MCF 10A (cell line): ENCODE results near the gene LMO7. TPM values are rescaled to one million over a fixed set of nuclear protein-coding genes. Genes with fewer than 3 reads are reported as not detected.

ENCODE experiments used
- BruUV-seq: library from RNA; stranded (reverse); fragments of 400-500 nt; replicated peaks from 2 replicates; lab custom pipeline; 2021; lab: Mats Ljungman, UMichigan
- CTCF ChIA-PET: fragments of 300-600 bp; sonication (Branson Sonifier 250); formaldehyde crosslinking; extraction: SDS; loops from one replicate; lab custom pipeline; 2021; ENCODE audit warnings: antibody characterized with exemption, inconsistent platforms; lab: Yijun Ruan, JAX
- POLR2A ChIA-PET: fragments of 300-600, 350-650 bp; sonication (Branson Sonifier 250); formaldehyde crosslinking; extraction: SDS; loops from one replicate; lab custom pipeline; 2020; ENCODE audit warnings: antibody characterized with exemption, inconsistent platforms; lab: Yijun Ruan, JAX
- DNase-seq: peaks from one replicate; pipeline ENCODE4 v3.0.0-alpha.2; 2018; ENCODE audit not compliant: unreplicated experiment
- H3K27ac Mint-ChIP-seq: one replicate; pipeline ENCODE4 v1.8.0; 2022; ENCODE audit warnings: mild to moderate bottlenecking, low read depth, mixed read lengths; ENCODE audit not compliant: unreplicated experiment
- H3K27me3 Mint-ChIP-seq: one replicate; pipeline ENCODE4 v1.8.0; 2022; ENCODE audit warnings: mixed read lengths; ENCODE audit not compliant: insufficient read depth, unreplicated experiment
- H3K36me3 Mint-ChIP-seq: one replicate; pipeline ENCODE4 v1.8.0; 2022; ENCODE audit warnings: mild to moderate bottlenecking, moderate library complexity, mixed read lengths; ENCODE audit not compliant: insufficient read depth, unreplicated experiment
- H3K4me1 Mint-ChIP-seq: one replicate; pipeline ENCODE4 v1.8.0; 2022; ENCODE audit warnings: mixed read lengths; ENCODE audit not compliant: insufficient read depth, unreplicated experiment
- H3K4me3 Mint-ChIP-seq: one replicate; pipeline ENCODE4 v1.8.0; 2022; ENCODE audit warnings: mild to moderate bottlenecking, moderate library complexity, mixed read lengths; ENCODE audit not compliant: unreplicated experiment
- H3K9me3 Mint-ChIP-seq: one replicate; pipeline ENCODE4 v1.8.0; 2022; ENCODE audit warnings: mixed read lengths; ENCODE audit not compliant: unreplicated experiment
- intact Hi-C: fragments of 100-400 bp; cut with micrococcal nuclease; formaldehyde crosslinking; loops from 2 replicates; pipeline ENCODE4 v1.14.1; 2022
- total RNA-seq: library from RNA; stranded (reverse); gene quantifications from 2 replicates; pipeline ENCODE4 v1.2.3, GENCODE V29; 2022
- TF ChIP-seq, protein P1 (sequence below): fragments of 200-600 bp; IDR thresholded peaks from one replicate; pipeline ENCODE4 v1.8.0; 2022; ENCODE audit warnings: antibody characterized with exemption, mild to moderate bottlenecking; ENCODE audit not compliant: unreplicated experiment

Gene LMO7
- total RNA-seq, 1 experiment from 2014 or later = 30.8 TPM

DNA sequence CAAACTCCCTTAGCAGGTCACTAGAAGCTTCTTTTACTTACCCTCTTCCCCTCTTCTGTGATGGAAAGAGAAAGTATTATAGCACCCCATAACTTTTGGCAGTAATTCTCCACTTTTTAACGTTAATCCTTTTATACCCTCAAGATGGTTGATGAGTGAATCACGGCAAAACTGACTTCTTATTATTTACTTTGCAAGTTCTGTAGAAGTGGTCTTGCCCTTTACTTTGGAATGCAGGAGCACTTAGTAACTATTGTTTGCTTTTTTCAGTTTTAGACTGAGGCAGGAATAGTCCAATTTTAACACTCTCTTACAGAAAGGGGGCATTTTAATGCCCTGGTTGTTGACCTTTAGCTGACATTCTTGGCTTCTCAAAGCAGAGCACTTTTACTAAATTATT lies 260.1 kb downstream of the LMO7 start:
- H3K27ac Mint-ChIP-seq = no peak overlapping the region
- H3K9me3 Mint-ChIP-seq = no peaks in the 10 kb centered on the region
- intact Hi-C loops = no loop called here
- no peak overlapping the region for H3K4me3 Mint-ChIP-seq
- TF ChIP-seq, protein P1, sequence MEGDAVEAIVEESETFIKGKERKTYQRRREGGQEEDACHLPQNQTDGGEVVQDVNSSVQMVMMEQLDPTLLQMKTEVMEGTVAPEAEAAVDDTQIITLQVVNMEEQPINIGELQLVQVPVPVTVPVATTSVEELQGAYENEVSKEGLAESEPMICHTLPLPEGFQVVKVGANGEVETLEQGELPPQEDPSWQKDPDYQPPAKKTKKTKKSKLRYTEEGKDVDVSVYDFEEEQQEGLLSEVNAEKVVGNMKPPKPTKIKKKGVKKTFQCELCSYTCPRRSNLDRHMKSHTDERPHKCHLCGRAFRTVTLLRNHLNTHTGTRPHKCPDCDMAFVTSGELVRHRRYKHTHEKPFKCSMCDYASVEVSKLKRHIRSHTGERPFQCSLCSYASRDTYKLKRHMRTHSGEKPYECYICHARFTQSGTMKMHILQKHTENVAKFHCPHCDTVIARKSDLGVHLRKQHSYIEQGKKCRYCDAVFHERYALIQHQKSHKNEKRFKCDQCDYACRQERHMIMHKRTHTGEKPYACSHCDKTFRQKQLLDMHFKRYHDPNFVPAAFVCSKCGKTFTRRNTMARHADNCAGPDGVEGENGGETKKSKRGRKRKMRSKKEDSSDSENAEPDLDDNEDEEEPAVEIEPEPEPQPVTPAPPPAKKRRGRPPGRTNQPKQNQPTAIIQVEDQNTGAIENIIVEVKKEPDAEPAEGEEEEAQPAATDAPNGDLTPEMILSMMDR = no peak
- no peak for DNase-seq
- BruUV-seq = no TSS peak
- no peaks in the 10 kb centered on the region for H3K27me3 Mint-ChIP-seq
- H3K4me1 Mint-ChIP-seq = no peaks in the 10 kb centered on the region
- POLR2A ChIA-PET = no interaction called here
- CTCF ChIA-PET = interaction anchor here (0.6 to 1.7 kb wide), 3 partner anchors 20 to 268 kb away, joined by 3 to 6 read pairs (median 3); no protein-coding TSS in a partner anchor
- H3K36me3 Mint-ChIP-seq = no peaks in the 10 kb centered on the region

DNA sequence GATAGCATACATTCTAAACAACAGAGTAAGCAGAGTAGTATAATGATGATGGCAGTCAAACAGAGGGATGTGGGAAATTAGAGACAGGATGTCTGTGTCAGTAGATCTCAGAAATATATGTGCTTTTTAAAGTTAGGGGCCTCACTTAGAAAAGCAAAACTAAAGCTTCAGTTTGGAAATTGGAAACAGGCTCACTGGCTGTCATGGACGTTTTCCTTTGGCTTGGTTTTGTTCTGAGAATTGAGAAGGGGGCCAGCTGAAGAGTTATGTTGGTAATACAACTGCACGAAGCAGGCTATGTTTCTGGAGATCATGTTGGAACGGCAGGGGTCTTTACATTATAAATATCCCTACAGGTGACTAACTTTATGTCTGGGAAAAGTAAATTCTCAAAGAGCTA lies 261.3 kb downstream of the LMO7 start:
- Mint-ChIP-seq H3K4me1 (no peaks in the 10 kb centered on the region), H3K36me3 (no peaks in the 10 kb centered on the region), H3K27ac (no peak overlapping the region), H3K4me3 (no peak overlapping the region), H3K27me3 (no peaks in the 10 kb centered on the region), H3K9me3 (no peaks in the 10 kb centered on the region)
- no TSS peak for BruUV-seq
- POLR2A ChIA-PET = no interaction called here
- TF ChIP-seq, protein P1 = no peak
- CTCF ChIA-PET = interaction anchor here (0.6 to 1.7 kb wide), 3 partner anchors 21 to 1000 kb away, joined by 3 to 6 read pairs (median 3); no protein-coding TSS in a partner anchor
- DNase-seq = no peak
- intact Hi-C loops = no loop called here

DNA sequence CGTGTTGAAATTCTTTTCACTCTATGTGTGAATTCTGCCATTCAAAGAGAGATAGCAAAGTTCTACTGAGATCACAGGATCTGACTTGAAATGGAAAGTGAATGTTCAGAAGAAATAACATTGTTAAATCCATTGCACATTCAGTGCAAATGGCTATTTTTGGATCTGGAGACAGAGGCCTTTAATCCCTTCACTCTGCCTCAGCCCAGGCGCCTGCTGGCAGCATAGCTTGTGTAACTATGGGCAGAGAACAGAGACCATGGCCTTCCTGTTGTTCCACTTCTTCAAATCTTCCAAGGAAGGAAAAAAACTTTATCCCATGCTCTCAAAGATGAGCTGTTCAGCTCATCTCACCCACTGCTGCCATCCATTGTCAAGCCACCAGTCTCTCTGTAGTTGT lies 265.4 kb downstream of the LMO7 start:
- ChIA-PET POLR2A (no interaction called here), CTCF (interaction anchor here (0.6 to 2.2 kb wide), 3 partner anchors 9 to 1398 kb away, joined by 3 to 6 read pairs (median 4); no protein-coding TSS in a partner anchor)
- Mint-ChIP-seq H3K9me3 (no peaks in the 10 kb centered on the region), H3K4me3 (no peak overlapping the region), H3K36me3 (no peaks in the 10 kb centered on the region), H3K27me3 (no peaks in the 10 kb centered on the region), H3K27ac (no peak overlapping the region), H3K4me1 (no peaks in the 10 kb centered on the region)
- no peak for DNase-seq
- intact Hi-C loops = no loop called here
- no TSS peak for BruUV-seq
- TF ChIP-seq, protein P1 = no peak

DNA sequence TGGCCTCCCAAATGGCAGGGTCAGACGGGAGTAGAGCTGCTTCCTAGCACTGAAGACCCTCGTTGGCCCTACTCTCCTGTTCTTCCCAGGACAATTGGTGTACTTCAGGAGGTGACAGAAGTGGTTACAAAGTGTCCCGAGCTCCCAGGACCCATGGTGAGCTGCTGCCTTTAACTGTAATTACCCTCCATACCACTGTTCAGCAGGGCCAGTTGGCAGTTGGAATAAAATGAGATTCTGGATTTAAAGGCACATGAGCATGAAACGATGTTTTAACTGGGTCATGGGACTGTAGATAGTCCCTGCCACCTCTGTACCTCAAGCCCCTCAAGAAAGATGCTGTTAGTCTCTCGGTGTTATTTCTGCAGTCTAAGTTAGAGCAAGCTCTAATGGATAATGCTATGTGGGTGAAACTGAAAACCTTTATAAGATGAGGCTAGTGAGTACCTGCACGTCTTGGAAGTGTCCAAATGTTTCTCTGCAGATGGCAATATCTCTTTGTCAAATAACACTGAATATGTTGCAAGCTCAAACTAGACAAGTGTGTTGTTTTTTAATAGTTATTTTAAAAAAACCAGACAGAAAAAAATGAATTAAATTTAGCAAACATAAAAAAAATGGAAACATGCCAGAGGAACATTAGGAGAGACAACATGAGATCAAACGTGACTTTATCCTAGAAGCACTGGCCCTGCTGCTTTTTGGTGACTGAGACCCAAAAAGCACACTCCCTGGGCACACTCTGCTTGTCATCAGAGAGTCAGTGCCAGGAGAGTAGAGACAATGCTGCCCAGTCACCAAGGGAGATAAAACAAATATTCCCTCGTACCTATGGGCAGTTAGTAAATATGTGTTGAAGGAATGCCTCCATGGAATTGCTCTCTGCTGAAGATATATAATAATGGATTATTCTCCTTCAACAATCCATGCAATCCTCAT lies 266.3 kb downstream of the LMO7 start:
- no peaks in the 10 kb centered on the region for H3K27me3 Mint-ChIP-seq
- ChIA-PET POLR2A (no interaction called here), CTCF (interaction anchor here (0.7 to 2.2 kb wide), 4 partner anchors 27 to 206 kb away, joined by 4 to 6 read pairs (median 4); no protein-coding TSS in a partner anchor)
- DNase-seq = no peak
- TF ChIP-seq, protein P1 = no peak
- no peaks in the 10 kb centered on the region for H3K9me3 Mint-ChIP-seq
- H3K4me3 Mint-ChIP-seq = no peak overlapping the region
- BruUV-seq = no TSS peak
- intact Hi-C loops = no loop called here
- H3K4me1 Mint-ChIP-seq = no peaks in the 10 kb centered on the region
- no peaks in the 10 kb centered on the region for H3K36me3 Mint-ChIP-seq
- H3K27ac Mint-ChIP-seq = no peak overlapping the region
